ENCODE data around the gene BANP. TPM values are rescaled to one million over a fixed set of nuclear protein-coding genes. Genes with fewer than 3 reads are reported as not detected.
A peak's percentile ranks its signal among the peaks of the same experiment; 100 is the strongest.
"Not testable (repeated sequence)": the region's sequence is repeated elsewhere in the genome, so short reads cannot be mapped to it uniquely, and the experiment has no call there.

The BANP gene
- total RNA-seq, 4 donors from 2014 or later, result 7.4 to 45.5 (median 20.3) TPM

DNA sequence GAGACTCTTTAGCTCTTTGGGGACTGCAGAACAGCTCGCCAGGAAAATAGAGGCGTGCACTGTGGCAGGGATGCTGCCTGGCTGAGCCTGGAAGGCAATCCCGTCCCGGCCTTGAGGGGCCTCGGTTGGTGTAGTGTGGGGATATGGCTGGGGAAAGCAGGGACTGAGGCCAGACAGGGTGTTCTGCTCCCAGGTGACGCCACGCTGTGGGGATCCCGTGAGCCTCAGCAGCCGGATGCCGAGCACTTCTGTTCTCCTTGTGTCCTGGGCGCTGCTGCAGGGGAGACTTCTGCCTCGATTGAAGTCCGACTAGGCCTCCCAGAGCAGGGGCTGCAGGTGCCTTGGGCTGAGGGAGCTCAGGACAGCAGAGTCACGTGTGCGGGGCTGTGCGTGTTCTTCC lies 72.6 kb downstream of the BANP start:
- Histone ChIP-seq H3K4me1 (no peaks in the 10 kb centered on the region), H3K4me3 (no peak overlapping the region), H3K27me3 (no peaks in the 10 kb centered on the region), H3K9me3 (no peaks in the 10 kb centered on the region), H3K27ac (no peak overlapping the region), H3K36me3 (no peaks in the 10 kb centered on the region)
- no peak for TF ChIP-seq POLR2A (IDR thresholded peaks at IDR 0.05)
- TF ChIP-seq, protein P1, sequence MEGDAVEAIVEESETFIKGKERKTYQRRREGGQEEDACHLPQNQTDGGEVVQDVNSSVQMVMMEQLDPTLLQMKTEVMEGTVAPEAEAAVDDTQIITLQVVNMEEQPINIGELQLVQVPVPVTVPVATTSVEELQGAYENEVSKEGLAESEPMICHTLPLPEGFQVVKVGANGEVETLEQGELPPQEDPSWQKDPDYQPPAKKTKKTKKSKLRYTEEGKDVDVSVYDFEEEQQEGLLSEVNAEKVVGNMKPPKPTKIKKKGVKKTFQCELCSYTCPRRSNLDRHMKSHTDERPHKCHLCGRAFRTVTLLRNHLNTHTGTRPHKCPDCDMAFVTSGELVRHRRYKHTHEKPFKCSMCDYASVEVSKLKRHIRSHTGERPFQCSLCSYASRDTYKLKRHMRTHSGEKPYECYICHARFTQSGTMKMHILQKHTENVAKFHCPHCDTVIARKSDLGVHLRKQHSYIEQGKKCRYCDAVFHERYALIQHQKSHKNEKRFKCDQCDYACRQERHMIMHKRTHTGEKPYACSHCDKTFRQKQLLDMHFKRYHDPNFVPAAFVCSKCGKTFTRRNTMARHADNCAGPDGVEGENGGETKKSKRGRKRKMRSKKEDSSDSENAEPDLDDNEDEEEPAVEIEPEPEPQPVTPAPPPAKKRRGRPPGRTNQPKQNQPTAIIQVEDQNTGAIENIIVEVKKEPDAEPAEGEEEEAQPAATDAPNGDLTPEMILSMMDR (IDR thresholded peaks at IDR 0.05), result no peak
- peak in 1 of 2 donors; percentile 14 for DNase-seq
- intact Hi-C loops (cut with DNase I; ENCODE audit: low total_unique reads), result no loop called here

DNA sequence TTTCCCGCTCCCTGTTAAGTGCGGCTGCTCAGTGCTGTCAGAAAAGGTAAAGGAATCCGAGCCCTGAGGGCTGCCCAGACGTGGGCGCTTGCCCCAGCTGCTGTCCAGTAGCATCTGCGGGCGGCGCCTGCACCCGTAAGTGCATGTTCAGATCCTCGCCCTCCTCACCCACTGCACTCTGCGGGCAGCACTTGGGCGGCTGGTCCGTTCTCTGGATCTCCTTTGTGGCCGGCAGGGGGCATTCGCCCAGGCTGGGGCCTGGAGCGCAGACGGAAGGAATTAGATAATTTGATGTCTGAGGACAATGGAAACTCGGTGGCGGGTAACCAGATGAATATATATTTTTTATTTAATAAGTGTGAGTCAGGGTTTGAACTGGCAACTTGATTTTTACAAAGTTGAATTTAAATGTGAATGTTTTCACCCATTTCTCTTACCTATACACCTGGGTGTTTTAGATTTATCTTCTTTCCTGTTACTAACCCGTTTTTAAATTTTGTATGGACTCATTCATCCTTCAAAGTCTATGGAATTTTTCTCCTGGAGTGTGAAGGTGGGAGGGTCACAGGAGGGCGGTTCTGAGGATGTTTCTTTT lies 73.4 kb downstream of the BANP start:
- intact Hi-C loops (cut with DNase I; ENCODE audit: low total_unique reads); H3K27ac ChIP-seq; H3K9me3 ChIP-seq; H3K27me3 ChIP-seq; H3K4me1 ChIP-seq; H3K36me3 ChIP-seq; H3K4me3 ChIP-seq: not testable (repeated sequence)
- TF ChIP-seq, protein P1 (IDR thresholded peaks at IDR 0.05), result peak; percentile 29 to 73 (median 56)
- peak in 1 of 2 donors; percentile 48 for DNase-seq

GRCh38 chr16:88025086-88025492 lies 73.9 kb downstream of the BANP start:
- H3K9me3 ChIP-seq; H3K4me1 ChIP-seq; H3K27me3 ChIP-seq; H3K4me3 ChIP-seq; intact Hi-C loops (cut with DNase I; ENCODE audit: low total_unique reads); H3K36me3 ChIP-seq: not testable (repeated sequence)
- DNase-seq, result peak; percentile 64 to 65
- H3K27ac ChIP-seq, result peak overlapping the region in 1 of 2 donors; percentile 15

- H3K4me1 ChIP-seq; H3K27me3 ChIP-seq; H3K27ac ChIP-seq; H3K4me3 ChIP-seq; H3K36me3 ChIP-seq; H3K9me3 ChIP-seq; intact Hi-C loops (cut with DNase I; ENCODE audit: low total_unique reads): not testable (repeated sequence)
- DNase-seq, result peak in 1 of 2 donors; percentile 9
Measured at GRCh38 chr16:88025828-88026555, 74.8 kb downstream of the BANP start.

GRCh38 chr16:88026964-88027938 lies 76.0 kb downstream of the BANP start:
- intact Hi-C loops (cut with DNase I; ENCODE audit: low total_unique reads), result no loop called here
- Histone ChIP-seq H3K4me1 (no peaks in the 10 kb centered on the region), H3K4me3 (no peak overlapping the region), H3K36me3 (no peaks in the 10 kb centered on the region), H3K9me3 (no peaks in the 10 kb centered on the region), H3K27ac (no peak overlapping the region), H3K27me3 (no peaks in the 10 kb centered on the region)
- TF ChIP-seq, protein P1 (IDR thresholded peaks at IDR 0.05), result no peak
- TF ChIP-seq POLR2A (IDR thresholded peaks at IDR 0.05), result no peak
- peak in 1 of 2 donors; percentile 11 for DNase-seq

GRCh38 chr16:88028177-88028930 lies 77.1 kb downstream of the BANP start:
- H3K27ac ChIP-seq; H3K4me1 ChIP-seq; H3K9me3 ChIP-seq; intact Hi-C loops (cut with DNase I; ENCODE audit: low total_unique reads); H3K36me3 ChIP-seq; H3K4me3 ChIP-seq; H3K27me3 ChIP-seq: not testable (repeated sequence)
- DNase-seq, result peak in 1 of 2 donors; percentile 4
